Neutrophil (primary cell): ENCODE data around the gene SLC9A9.

Source experiments
- H3K27ac ChIP-seq: fragments of 200-600 bp; sonication (generic); 2 replicates; pipeline ENCODE4 v1.5.1; 2016; ENCODE audit warnings: mild to moderate bottlenecking, moderate library complexity
- H3K27me3 ChIP-seq: fragments of 200-600 bp; sonication (generic); 2 replicates; pipeline ENCODE4 v1.6.0; 2016; ENCODE audit warnings: mild to moderate bottlenecking
- H3K36me3 ChIP-seq: fragments of 200-600 bp; sonication (generic); 2 replicates; pipeline ENCODE4 v1.5.1; 2017
- H3K4me1 ChIP-seq, 2 experiments: fragments of 200-600 bp in 1 of 2; sonication (generic) in 1 of 2; 1 replicate in 1 of 2; 2 replicates in 1 of 2; pipeline versions ENCODE4 v1.5.1 to v1.6.1; 2013 to 2016; ENCODE audit warnings: low read depth in 1 of 2, low read length in 1 of 2, mild to moderate bottlenecking in 1 of 2, moderate library complexity in 1 of 2; ENCODE audit not compliant: control insufficient read depth in 1 of 2, insufficient read depth in 1 of 2
- H3K4me3 ChIP-seq, 2 experiments: fragments of 200-600 bp in 1 of 2; sonication (generic) in 1 of 2; 1 replicate in 1 of 2; 2 replicates in 1 of 2; pipeline ENCODE4 v1.5.1; 2013 to 2016; ENCODE audit warnings: low read depth in 1 of 2, low read length in 1 of 2, mild to moderate bottlenecking in 1 of 2, moderate library complexity in 1 of 2
- H3K9me3 ChIP-seq: fragments of 200-600 bp; sonication (generic); 2 replicates; pipeline ENCODE4 v1.5.1; 2016
- CTCF ChIP-seq: fragments of 200-600 bp; sonication (generic); IDR thresholded peaks from 2 replicates; pipeline ENCODE4 v1.5.1; 2016; ENCODE audit warnings: antibody characterized with exemption

Gene SLC9A9

GRCh38 chr3:143514874-143515273 is 333.4 kb downstream of the SLC9A9 start:
- H3K36me3 ChIP-seq = no peaks in the 10 kb centered on the region
- H3K27ac ChIP-seq = no peak overlapping the region
- no peaks in the 10 kb centered on the region for H3K9me3 ChIP-seq
- H3K4me1 ChIP-seq = no peaks in the 10 kb centered on the region
- TF ChIP-seq CTCF = no peak
- no peaks in the 10 kb centered on the region for H3K27me3 ChIP-seq
- no peak overlapping the region for H3K4me3 ChIP-seq

GRCh38 chr3:143514109-143514508 is 334.2 kb downstream of the SLC9A9 start:
- H3K4me3 ChIP-seq = no peak overlapping the region
- H3K27me3 ChIP-seq = no peaks in the 10 kb centered on the region
- no peak for TF ChIP-seq CTCF
- no peaks in the 10 kb centered on the region for H3K36me3 ChIP-seq
- no peaks in the 10 kb centered on the region for H3K9me3 ChIP-seq
- no peaks in the 10 kb centered on the region for H3K4me1 ChIP-seq
- H3K27ac ChIP-seq = no peak overlapping the region

- H3K9me3 ChIP-seq = no peaks in the 10 kb centered on the region
- no peak overlapping the region for H3K4me3 ChIP-seq
- TF ChIP-seq CTCF = no peak
- H3K27me3 ChIP-seq = no peaks in the 10 kb centered on the region
- H3K27ac ChIP-seq = no peak overlapping the region
- H3K4me1 ChIP-seq = peaks cover 0 to 2% of the 10 kb centered on the region in 2 experiments
- no peaks in the 10 kb centered on the region for H3K36me3 ChIP-seq
Observed at GRCh38 chr3:143511174-143511879, 336.9 kb downstream of the SLC9A9 start.

GRCh38 chr3:143510601-143511000 is 337.7 kb downstream of the SLC9A9 start:
- H3K9me3 ChIP-seq = no peaks in the 10 kb centered on the region
- no peaks in the 10 kb centered on the region for H3K36me3 ChIP-seq
- no peak overlapping the region for H3K27ac ChIP-seq
- H3K27me3 ChIP-seq = no peaks in the 10 kb centered on the region
- no peak for TF ChIP-seq CTCF
- no peak overlapping the region for H3K4me3 ChIP-seq
- H3K4me1 ChIP-seq = peaks cover 0 to 7% of the 10 kb centered on the region in 2 experiments

GRCh38 chr3:143507735-143508580 is 340.3 kb downstream of the SLC9A9 start:
- Histone ChIP-seq H3K27me3 (no peaks in the 10 kb centered on the region), H3K4me1 (peaks cover 0 to 7% of the 10 kb centered on the region in 2 experiments), H3K4me3 (no peak overlapping the region), H3K9me3 (no peaks in the 10 kb centered on the region), H3K36me3 (no peaks in the 10 kb centered on the region), H3K27ac (no peak overlapping the region)
- TF ChIP-seq CTCF = no peak
